ENCODE results near the gene LRRC2. TPM values are rescaled to one million over a fixed set of nuclear protein-coding genes. Genes with fewer than 3 reads are reported as not detected.
"Not testable (repeated sequence)": the region's sequence is repeated elsewhere in the genome, so short reads cannot be mapped to it uniquely, and the experiment has no call there.

LRRC2 gene
- total and polyA plus RNA-seq, 2 experiments from 2014 or later: 0.60 to 4.4 TPM

GRCh38 chr3:46593274-46593862 lies 27.3 kb upstream of the LRRC2 start:
- Histone ChIP-seq H3K4me3 (no peak overlapping the region), H3K9me3 (ENCODE audit: low read depth) (no peaks in the 10 kb centered on the region), H4K20me1 (ENCODE audit: insufficient read depth, poor library complexity, severe bottlenecking) (no peaks in the 10 kb centered on the region), H3K27me3 (no peaks in the 10 kb centered on the region), H3K36me3 (replicated peaks; ENCODE audit: insufficient read depth, low read depth) (no peaks in the 10 kb centered on the region), H3K9me2 (replicated peaks; ENCODE audit: insufficient read depth) (no peaks in the 10 kb centered on the region), H3K79me2 (no peaks in the 10 kb centered on the region), H3K4me1 (ENCODE audit: insufficient read depth) (no peaks in the 10 kb centered on the region), H3K27ac (no peak overlapping the region), H3K4me2 (no peak overlapping the region), H2AFZ (no peak overlapping the region)
- WGBS (ENCODE audit: low lambda C conversion rate, missing lambda C conversion rate): 85% methylated on average over 14 of the region's 14 CpGs
- no peak for DNase-seq (ENCODE audit: low spot score)
- TF ChIP-seq EZH2phosphoT487 (IDR thresholded peaks at IDR 0.05; ENCODE audit: low read depth, severe bottlenecking, unreplicated experiment) (no peak), CTCF (IDR thresholded peaks at IDR 0.05; ENCODE audit: poor library complexity) (no peak), EZH2 (IDR thresholded peaks at IDR 0.05; ENCODE audit: borderline replicate concordance) (no peak)

- not testable (repeated sequence) for H2AFZ ChIP-seq; H3K4me3 ChIP-seq; H3K9me2 ChIP-seq (replicated peaks; ENCODE audit: insufficient read depth); H3K4me1 ChIP-seq (ENCODE audit: insufficient read depth); H3K27me3 ChIP-seq; H4K20me1 ChIP-seq (ENCODE audit: insufficient read depth, poor library complexity, severe bottlenecking); H3K79me2 ChIP-seq; H3K4me2 ChIP-seq; H3K27ac ChIP-seq; DNase-seq (ENCODE audit: low spot score); H3K36me3 ChIP-seq (replicated peaks; ENCODE audit: insufficient read depth, low read depth); H3K9me3 ChIP-seq (ENCODE audit: low read depth)
- WGBS (ENCODE audit: low lambda C conversion rate, missing lambda C conversion rate): 72% methylated on average over 3 of the region's 3 CpGs
Measured at GRCh38 chr3:46587268-46587667, 21.2 kb upstream of the LRRC2 start.

DNA sequence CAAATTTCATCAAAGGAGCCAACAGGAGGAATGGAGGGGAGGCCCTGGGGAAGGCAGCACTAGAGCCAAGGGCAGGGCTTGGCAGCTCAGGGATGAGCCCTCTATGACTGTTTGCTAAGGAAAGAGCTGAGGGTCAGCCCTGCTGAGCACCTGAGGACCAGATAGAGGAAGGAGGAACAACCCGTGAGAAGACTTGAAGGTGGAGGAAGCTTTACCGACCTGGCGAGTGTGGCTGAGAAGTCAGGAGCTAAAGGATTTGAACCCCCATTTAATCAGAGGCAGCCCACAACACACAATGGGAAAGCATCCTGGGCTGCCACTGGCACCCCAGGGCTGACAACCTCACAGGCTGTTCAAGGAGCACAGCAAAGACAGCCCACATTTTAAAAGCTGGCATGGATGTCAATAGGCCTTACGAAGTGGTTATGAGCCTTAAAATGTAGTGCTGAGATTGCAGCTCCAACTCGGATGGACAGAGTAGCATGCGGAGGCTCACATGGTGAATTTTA lies 20.7 kb upstream of the LRRC2 start:
- peak overlapping the region; percentile 32 for H3K27ac ChIP-seq

More for the DNA sequence above, 20.7 kb upstream of the LRRC2 start:
- Histone ChIP-seq H3K36me3 (replicated peaks; ENCODE audit: insufficient read depth, low read depth) (no peaks in the 10 kb centered on the region), H3K79me2 (no peaks in the 10 kb centered on the region), H4K20me1 (ENCODE audit: insufficient read depth, poor library complexity, severe bottlenecking) (no peaks in the 10 kb centered on the region), H3K4me2 (peak overlapping the region; percentile 62), H3K27me3 (no peaks in the 10 kb centered on the region), H3K9me2 (replicated peaks; ENCODE audit: insufficient read depth) (no peaks in the 10 kb centered on the region), H2AFZ (no peak overlapping the region), H3K4me3 (no peak overlapping the region), H3K9me3 (ENCODE audit: low read depth) (no peaks in the 10 kb centered on the region), H3K4me1 (ENCODE audit: insufficient read depth) (peaks cover 9% of the 10 kb centered on the region)
- 79% methylated on average over 6 of the region's 6 CpGs for WGBS (ENCODE audit: low lambda C conversion rate, missing lambda C conversion rate)
- TF ChIP-seq EZH2phosphoT487 (IDR thresholded peaks at IDR 0.05; ENCODE audit: low read depth, severe bottlenecking, unreplicated experiment): no peak
- no peak for TF ChIP-seq CTCF (IDR thresholded peaks at IDR 0.05; ENCODE audit: poor library complexity)
- TF ChIP-seq EZH2 (IDR thresholded peaks at IDR 0.05; ENCODE audit: borderline replicate concordance): no peak
- no peak for DNase-seq (ENCODE audit: low spot score)
